Lung (tissue), 12 donors: ENCODE measurements around the gene SUPT6H. TPM values are rescaled to one million over a fixed set of nuclear protein-coding genes. Genes with fewer than 3 reads are reported as not detected.
A peak's percentile ranks its signal among the peaks of the same experiment; 100 is the strongest.
"Not testable (repeated sequence)": the region's sequence is repeated elsewhere in the genome, so short reads cannot be mapped to it uniquely, and the experiment has no call there.

Experiments
- ATAC-seq: fragments of 200-7000 bp; cut with Tn5 transposase; one replicate; pipeline ENCODE4 v1.9.1; 2020; ENCODE audit warnings: moderate number of reproducible peaks; ENCODE audit not compliant: insufficient read depth, low FRiP score
- DNase-seq, 3 donors: peaks; one replicate each; pipeline ENCODE4 v3.0.0-alpha.2; 2013 to 2017
- H3K27ac ChIP-seq, 2 donors: one replicate each; pipeline ENCODE4 v1.5.1; 2013; ENCODE audit warnings: mild to moderate bottlenecking in 2 of 2, moderate library complexity in 2 of 2, control low read depth in 1 of 2, inconsistent platforms in 1 of 2, low read depth in 1 of 2, low read length in 1 of 2
- H3K27me3 ChIP-seq, 3 donors: one replicate each; pipeline ENCODE4 v1.5.1; 2013; ENCODE audit warnings: low read length in 2 of 3; ENCODE audit not compliant: control insufficient read depth in 3 of 3, insufficient read depth in 3 of 3
- H3K36me3 ChIP-seq, 4 donors: one replicate each; pipeline ENCODE4 v1.5.1; 2013; ENCODE audit warnings: low read length in 4 of 4, mild to moderate bottlenecking in 1 of 4, moderate library complexity in 1 of 4; ENCODE audit not compliant: control insufficient read depth in 4 of 4, insufficient read depth in 4 of 4
- H3K4me1 ChIP-seq, 5 donors: one replicate each; pipeline ENCODE4 v1.5.1; 2013; ENCODE audit warnings: low read length in 5 of 5, mild to moderate bottlenecking in 2 of 5, moderate library complexity in 1 of 5; ENCODE audit not compliant: control insufficient read depth in 5 of 5, insufficient read depth in 5 of 5
- H3K4me3 ChIP-seq: one replicate; pipeline ENCODE4 v1.5.1; 2013; ENCODE audit warnings: mild to moderate bottlenecking, control low read depth, moderate library complexity
- H3K9ac ChIP-seq, 2 donors: one replicate each; pipeline ENCODE4 v1.5.1; 2013; ENCODE audit warnings: low read length in 2 of 2, control low read depth in 1 of 2; ENCODE audit not compliant: insufficient read depth in 1 of 2
- H3K9me3 ChIP-seq, 4 donors: one replicate each; pipeline ENCODE4 v1.5.1; 2013; ENCODE audit warnings: low read length in 3 of 4, mild to moderate bottlenecking in 1 of 4, moderate library complexity in 1 of 4; ENCODE audit not compliant: control insufficient read depth in 4 of 4, insufficient read depth in 3 of 4
- CTCF ChIP-seq: IDR thresholded peaks from 2 replicates; pipeline ENCODE4 v1.5.1; 2012; ENCODE audit warnings: mild to moderate bottlenecking; ENCODE audit errors: control extremely low read depth, extremely low read depth
- WGBS, 2 donors: extraction: QIAGEN DNeasy Blood & Tissue Kit; methylation state at CpG; one replicate each; pipeline ENCODE4 v1.1.7; 2013; 5-methylcytosine and 5-hydroxymethylcytosine counted together
- polyA plus RNA-seq, 2 donors: library from polyadenylated mRNA; stranded (reverse); fragments of 200-250 nt; gene quantifications; one replicate each; pipeline ENCODE4 v1.2.1, GENCODE V29; 2013
- total RNA-seq, 2 donors: library from RNA; depleted of rRNA in 1 of 2; stranded (reverse); fragments of >200 nt in 1 of 2; gene quantifications; one replicate each; pipeline ENCODE4 v1.2.1, GENCODE V29; 2014 to 2021
- donor health status: control.
- donor health status: control.
- donor health status: Bipolar disorder and iron deficiency.
- donor health status: healthy.
- donor health status: DM: yes; HTN: yes; CAD: no.

Gene SUPT6H
- total and polyA plus RNA-seq, 4 donors, result 27.5 to 96.4 (median 48.6) TPM

- H3K27me3 ChIP-seq, result no peaks in the 10 kb centered on the region
- ATAC-seq, result no peak
- H3K9ac ChIP-seq, result peak overlapping the region in 1 of 2 donors; percentile 43
- H3K9me3 ChIP-seq, result no peaks in the 10 kb centered on the region
- H3K4me1 ChIP-seq, result peaks cover 0 to 55% (median 7%) of the 10 kb centered on the region in 5 donors
- H3K4me3 ChIP-seq, result no peak overlapping the region
- H3K27ac ChIP-seq, result peak overlapping the region; percentile 79
- peaks cover 7 to 44% (median 31%) of the 10 kb centered on the region in 4 donors for H3K36me3 ChIP-seq
- DNase-seq, result peak; percentile 85 to 90 (median 90)
- TF ChIP-seq CTCF, result no peak
- 42 to 45% methylated on average over 18 of the region's 18 CpGs for WGBS, 2 donors
Observed at GRCh38 chr17:28718333-28719020, 56.5 kb downstream of the SUPT6H start.

GRCh38 chr17:28719021-28719433 lies 57.0 kb downstream of the SUPT6H start:
- Histone ChIP-seq H3K4me3 (no peak overlapping the region), H3K36me3 (peaks cover 9 to 46% (median 32%) of the 10 kb centered on the region in 4 donors), H3K4me1 (peaks cover 0 to 55% (median 8%) of the 10 kb centered on the region in 5 donors), H3K9me3 (no peaks in the 10 kb centered on the region), H3K9ac (peak overlapping the region in 1 of 2 donors; percentile 43), H3K27me3 (no peaks in the 10 kb centered on the region), H3K27ac (peak overlapping the region; percentile 79 to 87)
- no peak for TF ChIP-seq CTCF
- 35 to 42% methylated on average over 18 of the region's 18 CpGs for WGBS, 2 donors
- ATAC-seq, result no peak
- no peak for DNase-seq

- peaks cover 0 to 62% (median 21%) of the 10 kb centered on the region in 5 donors for H3K4me1 ChIP-seq
- no peak for TF ChIP-seq CTCF
- no peak for DNase-seq
Observed at GRCh38 chr17:28720247-28720996, 58.4 kb downstream of the SUPT6H start.

GRCh38 chr17:28720997-28721329 lies 59.0 kb downstream of the SUPT6H start:
- Histone ChIP-seq H3K4me1 (peaks cover 0 to 61% (median 20%) of the 10 kb centered on the region in 5 donors), H3K9ac (peak overlapping the region in 1 of 2 donors; percentile 94), H3K36me3 (peaks cover 9 to 35% (median 27%) of the 10 kb centered on the region in 4 donors), H3K4me3 (peak overlapping the region; percentile 25)
- not testable (repeated sequence) for H3K9me3 ChIP-seq, H3K27me3 ChIP-seq, ATAC-seq, DNase-seq, H3K27ac ChIP-seq
- whole genome bisulfite sequencing, 2 donors, result 36 to 52% methylated on average over 19 of the region's 19 CpGs

More at GRCh38 chr17:28720247-28720996, 58.4 kb downstream of the SUPT6H start:
- ATAC-seq, result no peak
- H3K36me3 ChIP-seq, result peaks cover 9 to 39% (median 29%) of the 10 kb centered on the region in 4 donors
- 3 to 4% methylated on average over 25 to 30 of the region's 30 CpGs for WGBS, 2 donors
- peak overlapping the region; percentile 71 to 87 for H3K27ac ChIP-seq
- H3K27me3 ChIP-seq, result no peaks in the 10 kb centered on the region
- H3K9ac ChIP-seq, result peak overlapping the region; percentile 69 to 94
- peak overlapping the region; percentile 82 for H3K4me3 ChIP-seq
- H3K9me3 ChIP-seq, result no peaks in the 10 kb centered on the region
